NT2/D1 (cell line): ENCODE results near the gene SIM2.

ENCODE experiments used
- SUZ12 ChIP-seq: IDR thresholded peaks from 2 replicates; pipeline ENCODE4 v1.6.1; 2011; ENCODE audit not compliant: insufficient read length, insufficient read depth; ENCODE audit errors: extremely low read depth
- YY1 ChIP-seq: IDR thresholded peaks from 2 replicates; pipeline ENCODE4 v1.6.1; 2011; ENCODE audit not compliant: insufficient read length, insufficient read depth
- ZNF274 ChIP-seq: IDR thresholded peaks from 2 replicates; pipeline ENCODE4 v1.6.1; 2011; ENCODE audit warnings: mild to moderate bottlenecking, low read depth, low read length

DNA sequence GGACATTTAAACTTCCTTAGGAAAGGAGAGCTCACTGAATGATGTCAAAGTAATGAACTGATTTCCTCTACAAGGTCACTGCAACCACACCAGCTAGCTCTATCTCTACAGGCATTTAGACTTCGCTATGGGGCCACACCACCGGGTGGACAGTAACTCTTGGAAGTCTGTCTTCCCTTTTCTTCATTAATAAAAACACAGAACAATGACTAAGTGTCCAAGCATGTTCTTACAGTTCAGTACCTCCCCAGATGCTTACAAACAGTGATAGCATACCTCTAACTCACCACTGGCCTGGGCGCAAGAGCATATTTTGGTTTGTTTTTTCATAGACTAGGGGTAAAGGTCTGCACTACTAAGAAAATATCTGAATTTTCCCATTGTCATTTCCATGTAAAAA is 54.6 kb downstream of the SIM2 start:
- TF ChIP-seq SUZ12, result no peak
- no peak for TF ChIP-seq YY1
- no peak for TF ChIP-seq ZNF274
